HepG2 (cell line): ENCODE results near the gene RPL37. TPM values are rescaled to one million over a fixed set of nuclear protein-coding genes. Genes with fewer than 3 reads are reported as not detected.
A peak's percentile ranks its signal among the peaks of the same experiment; 100 is the strongest.

Experiments used
- CEBPB ChIP-seq: IDR thresholded peaks from 2 replicates; pipeline ENCODE4 v1.6.1; 2011; ENCODE audit warnings: low read depth, low read length, improper control_type of control experiment, borderline replicate concordance
- CEBPG ChIP-seq: IDR thresholded peaks from 2 replicates; pipeline ENCODE4 v1.6.1; 2016
- CREM ChIP-seq, 2 experiments: sonication (generic) in 1 of 2; formaldehyde crosslinking in 1 of 2; IDR thresholded peaks; 2 replicates each; pipeline versions ENCODE4 v1.4.0 to v1.6.1; 2016 to 2020; ENCODE audit warnings: antibody characterized with exemption in 1 of 2, mild to moderate bottlenecking in 1 of 2, missing genetic modification reagents in 1 of 2
- FOSL1 ChIP-seq: sonication (generic); formaldehyde crosslinking; IDR thresholded peaks from 2 replicates; pipeline ENCODE4 v1.9.0; 2021; ENCODE audit warnings: missing genetic modification reagents, borderline replicate concordance
- GPN1 ChIP-seq: sonication (generic); formaldehyde crosslinking; IDR thresholded peaks from 2 replicates; pipeline ENCODE4 v1.5.1; 2020; ENCODE audit warnings: missing genetic modification reagents, borderline replicate concordance
- HMGA1 ChIP-seq: sonication (generic); formaldehyde crosslinking; conservative IDR thresholded peaks from 2 replicates; pipeline ENCODE4 v1.4.0; 2020; ENCODE audit warnings: missing genetic modification reagents
- HNF4A ChIP-seq: sonication (generic); formaldehyde crosslinking; IDR thresholded peaks from 2 replicates; pipeline ENCODE4 v1.4.0; 2020; ENCODE audit warnings: missing genetic modification reagents
- HNF4G ChIP-seq, 2 experiments: sonication (generic) in 1 of 2; formaldehyde crosslinking in 1 of 2; IDR thresholded peaks; 2 replicates each; pipeline versions ENCODE4 v1.4.0 to v1.6.1; 2011 to 2020; ENCODE audit warnings: borderline replicate concordance in 2 of 2, low read depth in 2 of 2, mild to moderate bottlenecking in 2 of 2, low read length in 1 of 2, missing genetic modification reagents in 1 of 2, moderate library complexity in 1 of 2
- NCOA2 ChIP-seq: sonication (generic); formaldehyde crosslinking; IDR thresholded peaks from 2 replicates; pipeline ENCODE4 v1.8.0; 2022; ENCODE audit warnings: inconsistent platforms
- NFYB ChIP-seq: sonication (generic); formaldehyde crosslinking; IDR thresholded peaks from 2 replicates; pipeline ENCODE4 v1.4.0; 2020; ENCODE audit warnings: missing genetic modification reagents
- RBAK ChIP-seq: sonication (generic); formaldehyde crosslinking; IDR thresholded peaks from 2 replicates; pipeline ENCODE4 v1.5.1; 2020; ENCODE audit warnings: mild to moderate bottlenecking, missing genetic modification reagents
- REST ChIP-seq, 2 experiments: IDR thresholded peaks; 2 replicates each; pipeline ENCODE4 v1.6.1; 2011 to 2012; ENCODE audit warnings: low read length in 2 of 2, borderline replicate concordance in 1 of 2, low read depth in 1 of 2, mild to moderate bottlenecking in 1 of 2, moderate library complexity in 1 of 2
- RXRB ChIP-seq: IDR thresholded peaks from 2 replicates; pipeline ENCODE4 v1.6.1; 2016; ENCODE audit warnings: borderline replicate concordance, missing genetic modification reagents, missing compliant biosample characterization
- SOX6 ChIP-seq, 2 experiments: fragments of 450-650 bp in 1 of 2; sonication (generic) in 1 of 2; formaldehyde crosslinking in 1 of 2; IDR thresholded peaks; 2 replicates each; pipeline versions ENCODE4 v1.4.0 to v1.6.1; 2017 to 2020; ENCODE audit warnings: antibody characterized with exemption in 1 of 2, mild to moderate bottlenecking in 1 of 2, missing genetic modification reagents in 1 of 2
- XBP1 ChIP-seq: sonication (generic); formaldehyde crosslinking; IDR thresholded peaks from 2 replicates; pipeline ENCODE4 v1.5.0; 2020; ENCODE audit warnings: missing genetic modification reagents
- ZFX ChIP-seq: sonication (generic); formaldehyde crosslinking; IDR thresholded peaks from 2 replicates; pipeline ENCODE4 v1.4.0; 2020; ENCODE audit warnings: mild to moderate bottlenecking, low read depth, missing genetic modification reagents, moderate library complexity
- ZNF337 ChIP-seq: sonication (generic); formaldehyde crosslinking; IDR thresholded peaks from 2 replicates; pipeline ENCODE4 v1.5.1; 2020; ENCODE audit warnings: missing genetic modification reagents, low read depth, mild to moderate bottlenecking, borderline replicate concordance
- polyA plus RNA-seq, 8 experiments: library from polyadenylated mRNA; depleted of rRNA in 3 of 8; stranded (reverse) in 7 of 8; unstranded in 1 of 8; fragments of >200 nt; fragmentation: Illumina TruSeq in 4 of 8; extraction: Trizol in 4 of 8; gene quantifications; 2 replicates each; pipeline versions ENCODE4 v1.2.1 to v1.2.3, GENCODE V29; 2011 to 2016; ENCODE audit warnings: low read depth in 4 of 8, missing spikeins in 1 of 8, mixed read lengths in 1 of 8; ENCODE audit not compliant: insufficient read depth in 1 of 8
- total RNA-seq, 5 experiments: library from RNA; depleted of rRNA; stranded (reverse); fragments of >200 nt; fragmentation: Illumina TruSeq; extraction: Trizol; gene quantifications; 2 replicates each; pipeline ENCODE4 v1.2.3, GENCODE V29; 2016; ENCODE audit warnings: low read depth in 1 of 5
- TF ChIP-seq, protein P1 (sequence below): sonication (generic); formaldehyde crosslinking; IDR thresholded peaks from 2 replicates; pipeline ENCODE4 v1.9.0; 2021; ENCODE audit warnings: mild to moderate bottlenecking, missing genetic modification reagents
- TF ChIP-seq, protein P2 (sequence below): sonication (generic); IDR thresholded peaks from 2 replicates; pipeline ENCODE4 v1.6.1; 2016; ENCODE audit warnings: low read depth, borderline replicate concordance

The RPL37 gene
- total and polyA plus RNA-seq, 2 of the 13 experiments (the other 11 are each of a cell fraction or from before 2014, with no cell fraction given): 1,981 to 3,367 TPM

DNA sequence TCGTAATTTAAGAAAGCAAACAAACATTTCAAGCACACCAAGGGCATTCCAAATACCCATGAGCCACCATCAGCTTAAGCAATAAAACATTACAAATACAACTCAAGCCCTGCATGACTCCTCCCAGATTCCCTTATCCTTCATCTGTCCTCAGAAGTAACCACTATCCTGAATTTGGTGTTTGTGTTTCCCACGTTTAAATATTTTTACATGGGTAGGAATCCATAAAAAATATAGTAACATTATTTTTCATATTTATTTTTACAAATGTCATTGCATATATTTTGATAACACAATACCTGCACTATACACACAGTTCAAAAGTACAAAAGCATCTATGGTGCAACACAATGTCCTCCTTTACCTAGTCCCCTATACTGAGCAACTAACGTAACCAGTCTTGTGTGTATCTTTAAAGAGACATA, 43.3 kb downstream of the RPL37 start (continued):
- no peak for TF ChIP-seq REST (IDR thresholded peaks at IDR 0.05; ENCODE audit: borderline replicate concordance in 1 of 2, low read depth in 1 of 2, low read length in 2 of 2)
- TF ChIP-seq, protein P1, sequence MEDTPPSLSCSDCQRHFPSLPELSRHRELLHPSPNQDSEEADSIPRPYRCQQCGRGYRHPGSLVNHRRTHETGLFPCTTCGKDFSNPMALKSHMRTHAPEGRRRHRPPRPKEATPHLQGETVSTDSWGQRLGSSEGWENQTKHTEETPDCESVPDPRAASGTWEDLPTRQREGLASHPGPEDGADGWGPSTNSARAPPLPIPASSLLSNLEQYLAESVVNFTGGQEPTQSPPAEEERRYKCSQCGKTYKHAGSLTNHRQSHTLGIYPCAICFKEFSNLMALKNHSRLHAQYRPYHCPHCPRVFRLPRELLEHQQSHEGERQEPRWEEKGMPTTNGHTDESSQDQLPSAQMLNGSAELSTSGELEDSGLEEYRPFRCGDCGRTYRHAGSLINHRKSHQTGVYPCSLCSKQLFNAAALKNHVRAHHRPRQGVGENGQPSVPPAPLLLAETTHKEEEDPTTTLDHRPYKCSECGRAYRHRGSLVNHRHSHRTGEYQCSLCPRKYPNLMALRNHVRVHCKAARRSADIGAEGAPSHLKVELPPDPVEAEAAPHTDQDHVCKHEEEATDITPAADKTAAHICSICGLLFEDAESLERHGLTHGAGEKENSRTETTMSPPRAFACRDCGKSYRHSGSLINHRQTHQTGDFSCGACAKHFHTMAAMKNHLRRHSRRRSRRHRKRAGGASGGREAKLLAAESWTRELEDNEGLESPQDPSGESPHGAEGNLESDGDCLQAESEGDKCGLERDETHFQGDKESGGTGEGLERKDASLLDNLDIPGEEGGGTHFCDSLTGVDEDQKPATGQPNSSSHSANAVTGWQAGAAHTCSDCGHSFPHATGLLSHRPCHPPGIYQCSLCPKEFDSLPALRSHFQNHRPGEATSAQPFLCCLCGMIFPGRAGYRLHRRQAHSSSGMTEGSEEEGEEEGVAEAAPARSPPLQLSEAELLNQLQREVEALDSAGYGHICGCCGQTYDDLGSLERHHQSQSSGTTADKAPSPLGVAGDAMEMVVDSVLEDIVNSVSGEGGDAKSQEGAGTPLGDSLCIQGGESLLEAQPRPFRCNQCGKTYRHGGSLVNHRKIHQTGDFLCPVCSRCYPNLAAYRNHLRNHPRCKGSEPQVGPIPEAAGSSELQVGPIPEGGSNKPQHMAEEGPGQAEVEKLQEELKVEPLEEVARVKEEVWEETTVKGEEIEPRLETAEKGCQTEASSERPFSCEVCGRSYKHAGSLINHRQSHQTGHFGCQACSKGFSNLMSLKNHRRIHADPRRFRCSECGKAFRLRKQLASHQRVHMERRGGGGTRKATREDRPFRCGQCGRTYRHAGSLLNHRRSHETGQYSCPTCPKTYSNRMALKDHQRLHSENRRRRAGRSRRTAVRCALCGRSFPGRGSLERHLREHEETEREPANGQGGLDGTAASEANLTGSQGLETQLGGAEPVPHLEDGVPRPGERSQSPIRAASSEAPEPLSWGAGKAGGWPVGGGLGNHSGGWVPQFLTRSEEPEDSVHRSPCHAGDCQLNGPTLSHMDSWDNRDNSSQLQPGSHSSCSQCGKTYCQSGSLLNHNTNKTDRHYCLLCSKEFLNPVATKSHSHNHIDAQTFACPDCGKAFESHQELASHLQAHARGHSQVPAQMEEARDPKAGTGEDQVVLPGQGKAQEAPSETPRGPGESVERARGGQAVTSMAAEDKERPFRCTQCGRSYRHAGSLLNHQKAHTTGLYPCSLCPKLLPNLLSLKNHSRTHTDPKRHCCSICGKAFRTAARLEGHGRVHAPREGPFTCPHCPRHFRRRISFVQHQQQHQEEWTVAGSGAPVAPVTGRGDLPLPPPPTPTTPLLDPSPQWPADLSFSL (CRISPR knock-in tag): peak; percentile 24; the same call in 1 of the 2 replicates
- peak; percentile 77 for TF ChIP-seq CEBPG
- no peak; the same call in 1 of the 2 replicates for TF ChIP-seq CREM (IDR thresholded peaks at IDR 0.05)
- TF ChIP-seq CREM (CRISPR knock-in tag; IDR thresholded peaks at IDR 0.05): no peak
- peak; percentile 88 for TF ChIP-seq CEBPB
- no peak for TF ChIP-seq RBAK
- TF ChIP-seq NFYB (CRISPR knock-in tag): no peak
- TF ChIP-seq FOSL1 (CRISPR knock-in tag): no peak
- no peak for TF ChIP-seq SOX6 (IDR thresholded peaks at IDR 0.05)
- TF ChIP-seq SOX6 (CRISPR knock-in tag; IDR thresholded peaks at IDR 0.05): peak; percentile 29; the same call in 1 of the 2 replicates
- TF ChIP-seq, protein P2, sequence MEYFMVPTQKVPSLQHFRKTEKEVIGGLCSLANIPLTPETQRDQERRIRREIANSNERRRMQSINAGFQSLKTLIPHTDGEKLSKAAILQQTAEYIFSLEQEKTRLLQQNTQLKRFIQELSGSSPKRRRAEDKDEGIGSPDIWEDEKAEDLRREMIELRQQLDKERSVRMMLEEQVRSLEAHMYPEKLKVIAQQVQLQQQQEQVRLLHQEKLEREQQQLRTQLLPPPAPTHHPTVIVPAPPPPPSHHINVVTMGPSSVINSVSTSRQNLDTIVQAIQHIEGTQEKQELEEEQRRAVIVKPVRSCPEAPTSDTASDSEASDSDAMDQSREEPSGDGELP: no peak
- no peak for TF ChIP-seq XBP1 (CRISPR knock-in tag)
- TF ChIP-seq HNF4G (IDR thresholded peaks at IDR 0.05; ENCODE audit: borderline replicate concordance, low read depth, low read length): 0 out of 2 replicates have a peak, but pooled peaks have one; percentile 7
- TF ChIP-seq HNF4G (CRISPR knock-in tag; IDR thresholded peaks at IDR 0.05; ENCODE audit: borderline replicate concordance, low read depth): no peak
- TF ChIP-seq HMGA1: no peak
- TF ChIP-seq RXRB (CRISPR knock-in tag): 0 out of 2 replicates have a peak, but pooled peaks have one; percentile 26
- TF ChIP-seq HNF4A (CRISPR knock-in tag): peak; percentile 79
- peak; percentile 25; the same call in 1 of the 2 replicates for TF ChIP-seq NCOA2
- TF ChIP-seq ZFX (CRISPR knock-in tag): no peak
- no peak for TF ChIP-seq GPN1 (CRISPR knock-in tag)
- no peak for TF ChIP-seq ZNF337
